Lung (tissue), 12 donors: Measurements from ENCODE around the gene ZNF790. TPM values are rescaled to one million over a fixed set of nuclear protein-coding genes. Genes with fewer than 3 reads are reported as not detected.

ENCODE experiments used
- ATAC-seq: fragments of 200-7000 bp; cut with Tn5 transposase; one replicate; pipeline ENCODE4 v1.9.1; 2020; ENCODE audit warnings: moderate number of reproducible peaks; ENCODE audit not compliant: insufficient read depth, low FRiP score
- DNase-seq, 3 donors: peaks; one replicate each; pipeline ENCODE4 v3.0.0-alpha.2; 2013 to 2017
- H3K27ac ChIP-seq, 2 donors: one replicate each; pipeline ENCODE4 v1.5.1; 2013; ENCODE audit warnings: mild to moderate bottlenecking in 2 of 2, moderate library complexity in 2 of 2, control low read depth in 1 of 2, inconsistent platforms in 1 of 2, low read depth in 1 of 2, low read length in 1 of 2
- H3K27me3 ChIP-seq, 3 donors: one replicate each; pipeline ENCODE4 v1.5.1; 2013; ENCODE audit warnings: low read length in 2 of 3; ENCODE audit not compliant: control insufficient read depth in 3 of 3, insufficient read depth in 3 of 3
- H3K36me3 ChIP-seq, 4 donors: one replicate each; pipeline ENCODE4 v1.5.1; 2013; ENCODE audit warnings: low read length in 4 of 4, mild to moderate bottlenecking in 1 of 4, moderate library complexity in 1 of 4; ENCODE audit not compliant: control insufficient read depth in 4 of 4, insufficient read depth in 4 of 4
- H3K4me1 ChIP-seq, 5 donors: one replicate each; pipeline ENCODE4 v1.5.1; 2013; ENCODE audit warnings: low read length in 5 of 5, mild to moderate bottlenecking in 2 of 5, moderate library complexity in 1 of 5; ENCODE audit not compliant: control insufficient read depth in 5 of 5, insufficient read depth in 5 of 5
- H3K4me3 ChIP-seq: one replicate; pipeline ENCODE4 v1.5.1; 2013; ENCODE audit warnings: mild to moderate bottlenecking, control low read depth, moderate library complexity
- H3K9ac ChIP-seq, 2 donors: one replicate each; pipeline ENCODE4 v1.5.1; 2013; ENCODE audit warnings: low read length in 2 of 2, control low read depth in 1 of 2; ENCODE audit not compliant: insufficient read depth in 1 of 2
- H3K9me3 ChIP-seq, 4 donors: one replicate each; pipeline ENCODE4 v1.5.1; 2013; ENCODE audit warnings: low read length in 3 of 4, mild to moderate bottlenecking in 1 of 4, moderate library complexity in 1 of 4; ENCODE audit not compliant: control insufficient read depth in 4 of 4, insufficient read depth in 3 of 4
- CTCF ChIP-seq: IDR thresholded peaks from 2 replicates; pipeline ENCODE4 v1.5.1; 2012; ENCODE audit warnings: mild to moderate bottlenecking; ENCODE audit errors: control extremely low read depth, extremely low read depth
- WGBS, 2 donors: extraction: QIAGEN DNeasy Blood & Tissue Kit; methylation state at CpG; one replicate each; pipeline ENCODE4 v1.1.7; 2013; 5-methylcytosine and 5-hydroxymethylcytosine counted together
- polyA plus RNA-seq, 2 donors: library from polyadenylated mRNA; stranded (reverse); fragments of 200-250 nt; gene quantifications; one replicate each; pipeline ENCODE4 v1.2.1, GENCODE V29; 2013
- total RNA-seq, 2 donors: library from RNA; depleted of rRNA in 1 of 2; stranded (reverse); fragments of >200 nt in 1 of 2; gene quantifications; one replicate each; pipeline ENCODE4 v1.2.1, GENCODE V29; 2014 to 2021
- donor health status: control.
- donor health status: control.
- donor health status: Bipolar disorder and iron deficiency.
- donor health status: healthy.
- donor health status: DM: yes; HTN: yes; CAD: no.

The ZNF790 gene
- total and polyA plus RNA-seq, 4 donors: 2.0 to 10.7 (median 4.2) TPM

- no peak overlapping the region for H3K9ac ChIP-seq
- peaks cover 21 to 75% (median 73%) of the 10 kb centered on the region in 4 donors for H3K36me3 ChIP-seq
- no peak overlapping the region for H3K4me3 ChIP-seq
- WGBS, 2 donors: 98% methylated on average over 5 of the region's 5 CpGs
- H3K27me3 ChIP-seq: no peaks in the 10 kb centered on the region
- no peaks in the 10 kb centered on the region for H3K4me1 ChIP-seq
- no peak for DNase-seq
- H3K27ac ChIP-seq: no peak overlapping the region
- no peak for TF ChIP-seq CTCF
- peaks cover 36 to 70% (median 48%) of the 10 kb centered on the region in 4 donors for H3K9me3 ChIP-seq
- ATAC-seq: no peak
These were observed 16.4 kb downstream of the ZNF790 start for GRCh38 chr19:36821758-36822157.

GRCh38 chr19:36819130-36819630, 19.0 kb downstream of the ZNF790 start:
- no peak overlapping the region for H3K4me3 ChIP-seq
- H3K9me3 ChIP-seq: peaks cover 40 to 66% (median 43%) of the 10 kb centered on the region in 4 donors
- no peak overlapping the region for H3K9ac ChIP-seq
- ATAC-seq (no peak), DNase-seq (no peak)
- H3K27ac ChIP-seq: no peak overlapping the region
- H3K27me3 ChIP-seq: no peaks in the 10 kb centered on the region
- no peaks in the 10 kb centered on the region for H3K4me1 ChIP-seq
- TF ChIP-seq CTCF: no peak
- 97% methylated on average over 7 of the region's 7 CpGs for WGBS, 2 donors
- peaks cover 22 to 80% (median 69%) of the 10 kb centered on the region in 4 donors for H3K36me3 ChIP-seq

DNA sequence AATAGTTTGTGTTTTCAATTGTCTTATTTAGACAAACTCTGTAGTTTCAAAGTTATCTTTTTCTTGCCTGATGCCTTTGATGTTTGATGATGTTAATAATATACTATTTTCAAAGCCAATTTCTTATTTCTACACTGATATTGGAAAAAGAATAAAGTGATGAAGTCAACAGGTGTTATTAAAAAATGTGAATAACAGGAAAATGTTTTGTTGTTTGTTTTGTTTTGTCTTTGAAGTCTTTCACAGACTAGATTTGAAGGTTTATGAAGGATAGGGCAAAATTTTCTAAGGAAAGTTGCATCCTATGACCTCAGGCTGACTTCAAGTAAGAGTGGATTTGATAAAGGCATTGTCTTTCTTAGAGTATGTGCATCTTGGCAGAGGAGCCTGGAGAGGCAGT, 31.2 kb downstream of the ZNF790 start:
- Histone ChIP-seq H3K27ac (no peak overlapping the region), H3K9ac (no peak overlapping the region), H3K36me3 (peaks cover 5 to 55% (median 28%) of the 10 kb centered on the region in 4 donors), H3K9me3 (peaks cover 5 to 46% (median 18%) of the 10 kb centered on the region in 4 donors), H3K4me3 (no peak overlapping the region), H3K4me1 (no peaks in the 10 kb centered on the region), H3K27me3 (no peaks in the 10 kb centered on the region)
- DNase-seq (no peak), ATAC-seq (no peak)
- no peak for TF ChIP-seq CTCF

DNA sequence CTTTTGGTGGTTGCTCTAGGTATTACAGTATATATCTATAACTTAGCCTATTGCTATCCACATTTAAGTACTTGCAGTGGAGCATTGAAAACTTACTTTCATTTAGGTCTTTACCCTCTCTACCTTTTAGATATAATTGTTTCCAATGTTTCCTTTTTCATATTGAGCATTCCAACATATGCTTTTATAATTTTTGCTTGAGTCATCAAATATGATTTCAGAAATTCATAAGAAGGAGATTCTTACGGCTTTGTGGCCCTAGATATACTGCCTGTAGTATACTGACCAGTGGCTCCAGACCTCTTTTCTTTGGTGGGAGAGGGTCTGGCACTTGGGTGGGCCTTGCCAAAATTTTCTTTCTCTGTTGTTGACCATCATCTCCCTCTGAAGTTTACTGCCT, 32.8 kb downstream of the ZNF790 start:
- Histone ChIP-seq H3K27ac (no peak overlapping the region), H3K9ac (no peak overlapping the region), H3K27me3 (no peaks in the 10 kb centered on the region), H3K9me3 (peaks cover 5 to 40% (median 18%) of the 10 kb centered on the region in 4 donors), H3K4me3 (no peak overlapping the region), H3K4me1 (no peaks in the 10 kb centered on the region), H3K36me3 (peaks cover 7 to 65% (median 32%) of the 10 kb centered on the region in 4 donors)
- no peak for TF ChIP-seq CTCF
- DNase-seq: no peak
- WGBS, 2 donors: 97% methylated on average over 1 of the region's 1 CpG
- ATAC-seq: no peak
